HG02943 (cell line): ENCODE measurements around the gene ISG20.

Experiments used
- ATAC-seq: cut with Tn5 transposase; IDR thresholded peaks from one replicate; pipeline ENCODE4 v1.9.1; 2021; ENCODE audit warnings: mild to moderate bottlenecking, low read depth, moderate library complexity; ENCODE audit not compliant: unreplicated experiment

ISG20 gene

DNA sequence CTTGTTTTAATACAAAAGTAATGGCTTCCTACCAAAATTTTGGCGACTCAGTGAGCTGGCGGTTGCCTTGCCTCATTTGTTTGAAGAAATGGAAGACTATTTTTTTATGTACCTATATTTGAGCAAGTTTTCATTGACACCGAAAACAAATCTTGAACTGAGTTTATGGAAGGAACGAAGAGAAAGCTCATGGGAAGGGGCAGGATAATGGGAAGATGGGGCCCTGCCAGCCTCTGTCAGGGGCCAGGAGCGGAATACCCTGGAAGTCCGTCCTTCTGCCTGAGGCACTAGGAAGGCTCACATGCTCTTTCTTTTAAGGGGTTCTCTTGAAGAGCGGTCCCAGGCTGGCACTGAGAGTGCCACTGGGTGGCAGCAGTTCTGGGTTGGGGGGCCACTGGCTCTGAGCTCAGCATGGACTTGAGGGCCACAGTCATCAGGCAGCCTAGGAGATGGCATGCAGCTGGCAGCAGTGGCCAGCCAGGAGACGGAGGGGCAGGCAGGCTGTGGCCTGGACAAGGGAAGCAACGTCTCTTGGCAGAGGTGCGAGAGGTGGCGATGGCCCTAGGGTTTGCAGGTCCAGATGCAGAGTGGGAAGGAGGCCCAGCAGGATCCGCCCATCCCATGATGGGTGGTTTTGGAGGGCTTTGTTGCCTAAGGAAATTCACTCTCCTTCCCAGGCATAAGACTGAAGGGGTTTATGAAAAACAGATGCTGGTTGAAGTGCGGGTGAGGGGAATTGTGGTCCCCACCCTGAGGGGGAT is 41.6 kb downstream of the ISG20 start:
- ATAC-seq: no peak

DNA sequence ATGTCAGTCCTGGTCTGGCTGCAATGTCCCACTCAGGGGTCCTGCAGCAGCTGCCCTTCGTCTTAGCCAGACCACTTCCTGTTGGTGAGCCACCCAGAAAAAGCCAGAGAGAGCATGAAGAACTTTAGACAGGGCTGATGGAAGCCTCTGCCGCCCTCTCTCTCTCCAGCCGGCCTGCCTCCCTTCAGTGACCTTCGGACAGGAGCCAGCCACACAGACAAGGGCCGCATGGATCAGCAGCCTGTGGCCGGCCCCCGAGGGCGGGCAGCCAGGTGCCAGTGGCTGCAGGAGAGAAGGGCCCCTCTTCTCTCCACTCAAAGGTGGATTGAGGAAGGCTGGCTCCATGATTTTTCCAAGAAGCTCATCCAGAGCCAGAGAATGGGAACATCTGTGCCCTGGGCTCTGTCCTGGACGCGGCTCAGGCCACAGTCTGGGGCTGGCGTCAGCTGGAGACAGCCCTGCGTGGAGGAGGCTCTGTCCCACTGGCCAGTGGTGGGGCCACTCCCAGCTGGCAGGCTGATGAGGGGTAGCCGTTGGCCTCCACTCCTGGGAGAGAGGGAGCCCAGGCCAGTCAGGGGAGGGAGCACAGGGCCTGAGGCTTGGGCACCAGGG is 42.9 kb downstream of the ISG20 start:
- no peak for ATAC-seq

DNA sequence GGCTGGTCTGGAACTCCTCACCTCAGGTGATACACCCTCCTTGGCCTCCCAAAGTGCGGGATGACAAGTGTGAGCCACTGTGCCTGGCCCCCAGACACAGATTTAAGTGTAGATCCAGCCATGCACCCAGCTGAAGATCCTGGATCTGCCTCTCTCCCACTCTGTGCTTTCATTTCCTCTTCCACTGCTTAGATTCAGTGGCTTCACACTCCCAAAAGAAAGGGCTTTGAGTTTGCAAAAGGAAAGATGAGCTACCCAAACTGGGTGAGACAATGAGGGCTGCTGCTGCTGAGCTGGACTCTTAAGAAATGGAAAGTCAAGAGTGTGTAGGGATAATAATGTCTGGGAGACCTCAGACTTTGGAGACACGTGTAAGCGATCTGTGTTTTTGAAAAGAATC is 45.5 kb downstream of the ISG20 start:
- no peak for ATAC-seq

DNA sequence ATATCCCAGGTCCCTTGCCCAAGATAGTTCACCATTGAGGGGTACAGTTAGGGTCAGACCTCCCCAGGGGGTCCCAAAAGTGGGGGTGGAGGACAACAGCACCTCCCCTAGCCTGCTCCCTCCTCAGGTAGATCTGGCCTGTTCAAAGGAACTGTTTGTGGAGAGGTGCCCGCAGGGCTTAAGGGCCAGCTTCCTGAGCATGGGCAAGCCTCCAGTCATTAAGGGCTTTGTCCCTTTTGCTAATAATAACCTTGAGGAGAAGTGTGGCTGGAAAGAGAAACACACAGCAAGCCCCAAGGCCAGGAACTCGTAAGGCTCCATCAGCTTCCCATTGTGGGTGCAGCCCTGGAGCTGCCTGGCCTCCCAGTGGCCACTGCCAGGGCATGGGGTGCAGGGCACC is 47.4 kb downstream of the ISG20 start:
- no peak for ATAC-seq

DNA sequence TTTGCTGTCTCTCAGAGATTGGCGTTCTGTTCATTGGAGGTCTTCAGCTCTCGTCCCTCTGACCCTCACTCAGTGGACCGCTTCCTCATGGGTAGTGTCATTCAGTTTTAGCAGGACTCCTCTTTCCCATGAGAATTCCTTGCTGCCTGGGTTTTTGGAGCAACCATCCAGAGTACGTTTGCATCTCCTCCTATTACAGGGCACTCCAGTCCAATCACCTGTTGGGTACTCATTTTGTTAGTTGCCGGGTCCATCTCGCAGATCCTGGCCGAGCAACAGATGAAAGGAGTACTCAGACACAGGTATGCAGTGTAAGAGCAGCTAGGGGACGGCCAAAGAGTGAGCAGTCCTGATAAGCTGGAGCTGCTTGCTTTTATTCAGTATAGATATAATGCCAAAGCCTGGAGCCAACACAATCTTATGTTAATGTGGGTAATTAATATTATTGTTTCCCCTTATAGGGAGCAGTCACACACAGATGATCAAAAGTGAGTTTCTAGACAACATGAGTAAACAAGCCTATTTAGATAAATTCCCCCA is 49.6 kb downstream of the ISG20 start:
- no peak for ATAC-seq

DNA sequence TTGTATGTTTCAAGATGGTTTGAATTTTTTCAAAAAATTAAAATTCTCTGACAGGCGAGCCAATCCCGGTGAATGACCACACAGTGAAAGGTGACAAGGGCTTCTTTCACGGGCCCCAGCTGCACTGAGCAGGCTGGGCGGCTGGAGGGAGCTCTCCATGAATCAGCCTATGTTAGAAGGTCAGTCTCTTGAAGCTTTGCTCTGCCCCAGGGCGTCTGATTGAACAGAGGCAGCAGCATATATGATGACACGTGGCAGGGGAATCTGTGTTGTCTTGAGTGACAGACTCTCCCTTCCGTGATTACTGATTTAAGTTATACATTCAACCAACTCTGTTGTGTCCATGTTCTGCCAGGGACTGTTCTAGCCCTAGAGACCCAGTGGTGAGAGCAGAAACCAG is 51.5 kb downstream of the ISG20 start:
- no peak for ATAC-seq

DNA sequence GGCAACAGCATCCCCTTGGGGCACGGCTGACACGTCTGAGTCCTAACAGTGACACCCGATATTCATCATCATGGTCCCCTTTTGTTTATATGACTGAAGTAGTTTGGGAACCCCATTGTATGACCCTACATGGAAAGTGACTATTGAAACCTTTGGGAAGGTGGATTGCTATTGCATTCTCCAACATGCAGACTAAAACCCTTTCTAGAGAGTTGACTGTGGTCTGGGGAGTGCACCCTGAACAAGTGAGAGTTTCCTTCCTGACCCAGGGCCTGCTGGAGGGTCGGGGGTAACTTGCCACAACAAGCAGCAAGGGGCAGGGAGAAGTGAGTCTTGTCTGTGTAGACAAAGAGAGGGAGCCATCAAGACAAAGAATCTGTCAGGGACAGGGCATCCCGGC is 54.4 kb downstream of the ISG20 start:
- ATAC-seq: no peak

DNA sequence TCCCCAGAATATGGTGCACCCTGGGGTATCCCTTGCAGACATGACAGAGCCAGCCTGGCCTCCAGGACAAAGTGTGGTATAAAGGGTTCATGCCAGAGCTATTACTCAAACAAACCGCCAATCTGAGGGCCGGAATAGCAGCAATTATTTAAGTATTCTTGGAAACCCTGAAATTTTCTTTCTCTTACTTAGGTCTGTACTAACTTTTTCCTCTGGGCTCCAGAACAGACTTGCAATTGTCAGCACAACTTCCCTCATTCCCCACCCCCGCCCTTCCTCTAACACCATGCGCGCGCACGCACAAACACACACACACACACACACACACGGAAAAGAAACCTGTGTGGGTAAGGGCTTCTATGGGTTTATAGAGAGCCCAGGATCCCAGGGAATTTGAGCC is 56.3 kb downstream of the ISG20 start:
- no peak for ATAC-seq

DNA sequence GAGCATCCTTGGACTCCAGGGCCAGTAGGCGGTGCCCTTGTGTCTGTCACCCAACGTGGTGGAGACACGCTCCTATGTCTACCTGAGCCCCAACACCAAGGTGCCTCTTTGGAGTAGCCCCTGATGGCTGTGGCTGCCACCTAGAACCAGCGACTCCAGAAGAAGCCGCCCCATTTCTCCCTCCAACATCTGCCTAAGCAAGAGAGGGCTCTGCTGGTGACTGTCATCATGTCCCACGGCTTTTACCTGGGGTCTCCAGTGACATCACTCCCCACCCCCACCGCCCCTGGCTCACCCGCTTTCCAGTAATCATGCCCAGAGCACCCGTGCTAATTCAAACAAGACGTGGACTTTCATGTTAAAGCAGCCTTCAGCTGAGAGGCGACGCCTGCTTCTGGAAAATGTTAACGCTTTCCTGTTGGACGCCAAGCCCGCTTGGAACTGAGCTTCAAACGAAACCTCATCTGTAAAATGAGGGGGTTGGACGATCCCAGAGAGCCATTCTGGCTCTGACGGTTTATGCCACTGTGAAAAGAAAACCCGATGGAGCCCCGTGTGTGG is 57.0 kb downstream of the ISG20 start:
- no peak for ATAC-seq

DNA sequence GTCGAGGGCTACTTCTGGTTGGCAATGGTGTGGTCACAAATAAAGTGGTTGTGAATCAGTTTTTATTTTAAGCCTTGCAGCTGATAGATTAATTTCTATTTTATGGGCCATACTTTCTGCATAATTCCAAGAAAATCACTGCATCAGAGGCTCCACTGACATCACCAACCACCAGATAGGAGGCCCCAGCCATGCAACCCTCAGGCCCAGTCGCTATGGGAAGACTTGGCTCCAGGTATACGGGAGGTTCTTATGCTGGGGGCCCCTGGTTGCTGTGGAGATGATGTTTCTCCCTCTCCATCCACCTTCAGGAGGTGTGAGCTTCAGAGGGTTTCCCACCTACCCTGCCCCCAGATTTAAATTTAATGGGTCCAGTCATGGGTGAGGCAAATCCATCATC is 57.4 kb downstream of the ISG20 start:
- ATAC-seq: no peak

DNA sequence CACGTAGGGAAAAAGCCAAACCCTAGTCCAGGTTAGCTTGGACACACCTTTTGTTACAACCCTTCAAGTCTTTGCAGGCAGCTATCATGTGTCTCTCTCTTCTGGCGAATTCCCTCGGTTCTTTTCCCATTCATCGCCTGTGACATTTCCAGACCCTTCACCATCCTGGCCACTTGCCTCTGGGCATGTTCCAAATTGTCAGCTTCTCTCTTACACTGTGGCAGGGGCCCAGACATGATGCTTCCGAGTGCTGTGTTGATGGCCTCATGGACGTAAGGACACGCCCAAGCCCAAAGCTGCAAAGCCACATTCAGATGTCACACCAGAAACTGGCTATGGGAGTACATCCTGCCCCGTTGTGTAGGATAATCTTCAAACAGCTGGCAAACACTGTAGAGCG is 58.5 kb downstream of the ISG20 start:
- ATAC-seq: no peak

DNA sequence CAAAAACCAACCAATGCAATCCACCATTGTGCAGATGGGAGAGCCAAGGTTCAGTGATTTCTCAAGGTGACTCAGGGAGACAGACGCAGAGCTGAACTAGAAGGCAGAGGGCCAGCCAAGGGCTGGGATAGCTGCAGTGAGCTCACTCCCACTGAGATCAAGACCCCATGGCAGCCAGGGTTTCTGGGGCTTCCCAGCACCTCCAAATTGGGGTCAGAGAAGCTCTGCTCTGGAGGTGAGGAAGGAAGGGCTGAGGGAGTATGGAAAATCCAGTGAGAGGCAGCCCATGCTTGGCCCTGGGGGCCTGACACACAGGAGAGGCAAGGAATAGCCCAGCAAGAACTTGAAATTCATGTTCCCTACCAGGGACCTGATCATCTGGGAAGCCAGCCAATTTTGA is 61.0 kb downstream of the ISG20 start:
- ATAC-seq: no peak

DNA sequence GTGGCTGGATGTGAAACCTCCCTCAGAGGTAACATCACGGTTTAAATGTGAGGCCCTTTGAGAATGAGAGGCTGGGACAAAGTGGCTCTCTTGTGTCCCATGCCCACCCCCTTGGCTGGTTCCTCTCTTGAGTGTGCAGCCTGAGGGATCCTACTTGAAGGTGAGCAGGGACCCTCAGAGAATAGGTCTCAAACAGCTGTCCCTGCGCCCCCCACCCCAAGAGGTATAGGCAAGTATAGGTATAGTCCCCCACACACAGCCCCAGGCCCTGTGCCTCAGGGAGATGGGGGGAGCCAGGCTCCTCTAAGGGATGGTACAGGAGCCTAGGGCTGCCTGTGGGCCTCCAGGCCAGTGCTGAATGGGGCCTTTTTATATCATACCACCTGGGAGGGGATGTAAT is 61.9 kb downstream of the ISG20 start:
- no peak for ATAC-seq

DNA sequence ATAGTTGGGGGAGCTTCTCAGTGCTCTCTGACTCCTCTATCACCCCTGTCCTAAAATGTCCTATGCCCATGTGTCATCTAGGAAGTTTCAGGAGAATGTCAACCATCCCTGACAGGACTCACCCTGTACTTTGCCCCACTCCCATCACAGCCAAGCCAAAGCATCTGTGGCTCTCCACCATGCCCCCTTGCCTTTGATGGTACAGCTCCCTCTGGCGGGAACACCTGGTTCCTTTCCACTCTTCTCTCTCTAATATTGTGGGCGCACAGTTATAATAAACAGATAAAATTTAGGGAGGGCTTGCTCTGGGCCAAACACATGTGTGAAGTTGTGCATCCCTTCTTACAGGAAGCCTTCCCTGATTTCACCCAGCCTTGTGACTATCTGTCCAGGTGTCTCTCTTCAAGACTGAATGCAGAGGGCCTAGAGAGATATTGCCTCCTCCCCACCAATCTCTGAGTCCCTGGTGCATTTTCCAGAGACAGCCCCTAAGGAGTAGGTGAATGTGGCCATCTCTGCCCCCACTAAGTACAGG is 62.8 kb downstream of the ISG20 start:
- no peak for ATAC-seq

DNA sequence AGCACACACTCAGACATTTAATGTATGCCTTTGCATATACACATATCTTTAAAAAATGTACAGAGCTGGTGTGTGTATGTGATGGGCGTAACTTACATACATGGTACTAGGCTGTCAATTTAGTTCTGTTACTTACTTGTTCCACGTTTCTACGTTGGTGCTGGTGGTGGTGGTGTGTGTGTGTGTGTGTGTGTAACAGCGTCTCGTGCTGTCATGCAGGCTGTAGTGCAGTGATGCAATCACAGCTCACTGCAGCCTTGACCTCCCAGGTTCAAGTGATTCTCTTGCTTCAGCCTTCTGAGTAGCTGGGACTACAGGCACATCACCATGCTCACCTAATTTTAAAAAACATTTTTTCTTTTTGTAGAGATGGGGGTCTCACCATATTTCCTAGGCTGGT is 64.2 kb downstream of the ISG20 start:
- no peak for ATAC-seq

DNA sequence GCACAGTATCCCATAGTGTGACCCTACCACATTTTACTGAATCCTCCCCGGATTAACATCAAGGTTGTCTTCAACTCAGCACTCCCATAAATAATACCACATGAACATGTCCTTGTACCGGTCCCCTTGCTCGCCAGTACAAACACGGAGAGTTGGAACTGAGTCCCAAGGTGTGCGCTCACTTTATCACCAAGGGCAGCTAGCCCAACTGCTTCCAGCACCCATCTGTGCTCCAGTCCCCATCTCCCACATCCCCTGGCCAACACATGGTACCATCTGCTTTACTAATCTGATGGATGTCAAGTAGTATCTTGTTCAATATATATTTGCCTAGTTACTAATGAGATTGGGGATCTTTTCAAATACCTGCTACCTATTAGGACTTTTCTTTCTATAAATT is 64.7 kb downstream of the ISG20 start:
- no peak for ATAC-seq

DNA sequence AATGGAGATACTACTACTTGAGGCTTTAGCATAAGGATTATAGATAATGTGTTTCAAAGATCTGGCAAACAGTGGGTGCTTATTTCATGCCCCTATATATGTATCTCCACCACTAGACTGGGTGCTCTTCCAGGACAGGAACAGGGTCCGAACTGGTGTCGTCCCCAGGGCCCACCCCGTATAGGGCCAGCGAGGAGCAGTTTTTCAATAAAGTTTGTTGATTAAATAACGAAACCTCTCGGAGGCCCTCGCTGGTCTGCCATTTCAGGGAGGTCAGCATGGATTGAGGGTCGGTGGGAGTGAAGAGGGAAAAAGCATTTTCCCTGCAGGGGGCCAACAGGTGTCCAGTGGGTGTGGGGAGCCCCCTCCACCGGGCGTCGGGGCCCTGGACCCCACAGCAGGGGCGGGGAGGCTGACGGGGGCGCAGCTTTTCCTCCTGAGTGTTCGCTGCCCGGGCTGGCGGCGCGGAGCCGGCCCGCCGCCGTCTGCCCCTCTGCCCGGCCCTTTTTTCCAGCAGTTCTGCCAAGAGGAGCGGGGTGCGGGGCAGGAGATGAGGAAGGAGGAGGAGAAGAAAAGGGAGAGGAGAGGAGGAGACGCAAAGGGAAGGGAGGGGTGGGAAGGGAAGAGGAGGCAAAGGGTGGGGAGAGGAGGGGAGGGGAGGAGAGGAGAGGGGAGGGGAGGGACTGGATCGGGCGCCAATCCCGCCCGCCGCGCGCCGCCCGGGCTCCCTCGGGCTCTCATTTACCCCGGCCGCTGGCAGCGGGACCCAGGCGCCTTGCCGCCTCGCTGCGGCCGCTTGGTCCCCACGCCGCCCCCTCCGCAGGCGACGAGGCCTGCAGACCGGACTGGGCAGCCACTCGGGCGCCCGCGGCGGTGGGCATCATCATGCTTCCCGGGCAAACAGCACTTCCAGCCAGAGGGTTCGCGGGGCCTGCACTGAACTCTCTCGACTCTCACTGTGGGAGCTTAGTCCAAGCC is 66.3 kb downstream of the ISG20 start:
- ATAC-seq: no peak

DNA sequence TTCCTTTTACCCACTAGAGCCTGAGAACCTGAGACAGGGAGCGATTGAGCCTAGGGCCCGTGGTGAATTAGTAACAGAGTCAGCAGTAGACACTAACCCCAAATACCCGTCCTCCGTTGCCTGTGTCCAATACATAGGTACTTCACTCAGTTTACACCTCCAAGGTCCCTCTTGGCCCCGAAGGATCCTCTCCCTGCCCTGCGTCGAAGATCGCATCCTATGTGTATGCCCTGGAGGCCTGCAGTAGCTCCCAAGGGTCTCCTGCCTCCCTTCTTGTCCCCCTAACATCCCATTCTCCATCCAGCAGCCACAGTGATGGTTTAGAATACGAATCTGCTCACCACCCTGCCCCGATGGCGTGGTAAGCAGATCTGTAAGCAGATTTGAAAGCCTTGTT is 67.0 kb downstream of the ISG20 start:
- no peak for ATAC-seq
